Stimulated activated naive CD8-positive, alpha-beta T cell treated with anti-CD3 and anti-CD28 coated beads, Interleukin-15, Interleukin-2, amounts not matched to agents 100 U/mL and 50 U/mL, for 24 hours (primary cell): ENCODE measurements around the gene ZNF280C.
A peak's percentile ranks its signal among the peaks of the same experiment; 100 is the strongest.
"Not testable (repeated sequence)": the region's sequence is repeated elsewhere in the genome, so short reads cannot be mapped to it uniquely, and the experiment has no call there.

Experiments used
- ATAC-seq: fragments of 150-1000 bp; cut with Tn5 transposase; one replicate; pipeline ENCODE4 v1.10.0; 2021
- DNase-seq: peaks from one replicate; pipeline ENCODE4 v3.0.0; 2021

ZNF280C gene, protein sequence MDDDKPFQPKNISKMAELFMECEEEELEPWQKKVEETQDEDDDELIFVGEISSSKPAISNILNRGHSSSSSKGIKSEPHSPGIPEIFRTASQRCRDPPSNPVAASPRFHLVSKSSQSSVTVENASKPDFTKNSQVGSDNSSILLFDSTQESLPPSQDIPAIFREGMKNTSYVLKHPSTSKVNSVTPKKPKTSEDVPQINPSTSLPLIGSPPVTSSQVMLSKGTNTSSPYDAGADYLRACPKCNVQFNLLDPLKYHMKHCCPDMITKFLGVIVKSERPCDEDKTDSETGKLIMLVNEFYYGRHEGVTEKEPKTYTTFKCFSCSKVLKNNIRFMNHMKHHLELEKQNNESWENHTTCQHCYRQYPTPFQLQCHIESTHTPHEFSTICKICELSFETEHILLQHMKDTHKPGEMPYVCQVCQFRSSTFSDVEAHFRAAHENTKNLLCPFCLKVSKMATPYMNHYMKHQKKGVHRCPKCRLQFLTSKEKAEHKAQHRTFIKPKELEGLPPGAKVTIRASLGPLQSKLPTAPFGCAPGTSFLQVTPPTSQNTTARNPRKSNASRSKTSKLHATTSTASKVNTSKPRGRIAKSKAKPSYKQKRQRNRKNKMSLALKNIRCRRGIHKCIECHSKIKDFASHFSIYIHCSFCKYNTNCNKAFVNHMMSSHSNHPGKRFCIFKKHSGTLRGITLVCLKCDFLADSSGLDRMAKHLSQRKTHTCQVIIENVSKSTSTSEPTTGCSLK

DNA sequence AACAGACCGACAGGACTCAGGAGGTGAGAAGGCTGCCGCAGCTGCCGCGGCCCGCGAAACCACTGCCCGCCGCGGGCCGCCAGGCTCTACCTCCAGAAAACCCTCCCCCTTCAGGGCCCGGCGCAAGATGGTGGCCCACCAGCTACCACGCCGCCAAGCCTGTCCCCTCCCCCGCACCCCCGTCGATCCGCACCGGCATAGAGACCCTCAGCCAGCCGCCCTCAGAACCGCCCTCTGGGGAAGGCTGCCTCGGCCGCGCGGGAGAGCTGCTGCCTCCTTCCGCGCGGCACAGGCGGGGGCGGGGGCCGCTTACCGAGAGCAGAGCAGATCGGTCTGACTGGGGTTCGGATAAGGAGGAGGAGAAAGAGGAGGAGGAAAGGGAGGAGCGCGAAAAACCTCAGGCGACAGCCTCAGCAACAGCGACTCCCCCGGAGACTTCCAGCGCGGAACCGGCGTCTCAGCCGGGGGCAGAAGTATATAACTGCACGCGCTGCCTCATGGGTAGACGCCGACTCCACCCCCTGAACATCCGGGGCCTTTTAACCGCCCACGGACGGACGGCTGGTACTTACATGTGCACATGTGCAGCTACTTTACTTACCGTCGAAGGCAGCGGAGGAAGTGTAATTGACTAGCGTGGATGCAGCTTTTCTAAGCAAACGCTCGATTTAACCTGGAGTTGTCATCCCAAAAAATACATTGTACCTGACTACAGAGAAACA is at the start of gene ZNF280C:
ZNF280C (minus strand) TSS at position 451 of the 722 bp plus-strand sequence. CDS start 8,450 bp downstream, outside the sequence.
- ATAC-seq = peak; percentile 97
- DNase-seq = peak; percentile 88

DNA sequence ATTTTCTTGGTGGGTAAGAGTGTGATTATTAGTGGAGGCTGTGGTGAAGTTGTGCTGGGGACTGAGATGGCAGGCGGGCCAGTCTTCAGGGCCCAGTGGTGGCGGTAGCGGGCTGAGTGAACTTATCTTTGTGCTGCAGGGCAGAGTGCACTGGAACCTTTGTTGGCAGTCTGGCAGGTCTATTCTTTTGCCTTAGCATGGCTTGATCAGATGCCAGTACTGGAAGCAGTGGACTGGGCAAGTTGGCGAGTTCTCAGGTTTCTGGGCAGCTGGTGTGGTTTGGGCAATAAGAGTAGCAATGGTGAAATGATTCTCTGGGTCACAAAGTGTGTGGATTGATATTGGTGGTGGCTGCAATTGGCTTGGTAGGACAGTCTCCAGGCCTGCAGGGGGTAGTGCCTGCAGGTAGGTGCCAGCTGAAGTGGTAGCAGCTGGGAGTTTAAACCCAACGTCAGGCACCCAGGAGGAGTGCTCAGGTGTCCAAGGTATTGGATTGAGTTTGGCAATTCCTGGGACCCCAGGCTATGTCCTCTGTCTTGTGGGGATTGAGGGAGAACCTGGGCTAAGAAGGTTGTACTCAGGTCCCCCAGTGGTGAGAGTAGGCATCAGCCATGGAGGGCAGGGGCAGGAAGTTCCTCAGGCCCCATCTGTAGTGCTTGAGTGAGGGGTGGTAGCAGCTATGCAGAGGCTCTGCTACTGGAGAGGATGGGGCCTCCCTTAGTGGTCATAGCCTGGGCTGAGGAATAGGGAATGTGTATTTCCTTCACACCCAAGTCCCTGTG is 36.1 kb upstream of the ZNF280C start:
- no peak for ATAC-seq
- DNase-seq = no peak

DNA sequence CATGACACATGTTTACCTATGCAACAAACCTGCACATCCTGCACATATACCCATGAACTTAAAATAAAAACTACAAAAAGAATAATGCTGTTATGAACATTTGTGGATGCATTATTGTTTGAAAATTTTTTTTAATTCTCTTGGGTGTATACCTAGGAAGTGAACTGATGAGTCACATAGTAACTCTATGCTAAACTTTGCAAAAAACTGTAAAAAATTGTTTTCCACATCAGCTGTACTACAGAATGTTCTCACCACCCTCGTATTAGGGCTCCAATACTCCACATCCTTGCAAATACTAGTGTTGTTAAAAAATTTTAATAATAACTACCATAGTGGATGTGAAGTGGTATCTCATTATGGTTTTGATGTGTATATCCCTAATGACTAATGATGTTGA is 33.3 kb upstream of the ZNF280C start:
- ATAC-seq (no peak), DNase-seq (no peak)

DNA sequence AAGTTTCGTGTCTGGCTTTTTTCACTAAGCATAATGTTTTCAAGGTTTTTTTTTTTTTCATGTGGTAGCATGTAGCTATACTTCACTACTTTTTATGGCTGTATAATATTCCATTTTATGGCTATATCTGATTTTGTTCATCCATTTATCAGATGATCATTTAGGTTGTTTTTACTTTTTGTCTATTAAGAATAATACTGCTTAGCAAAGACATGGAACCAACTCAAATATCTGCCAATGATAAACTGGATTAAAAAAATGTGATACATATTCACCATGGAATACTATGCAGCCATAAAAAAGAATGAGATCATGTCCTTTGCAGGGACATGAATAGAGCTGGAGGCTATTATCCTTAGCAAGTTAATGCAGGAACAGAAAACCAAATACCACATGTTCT is 32.7 kb upstream of the ZNF280C start:
- no peak for DNase-seq
- ATAC-seq = no peak

DNA sequence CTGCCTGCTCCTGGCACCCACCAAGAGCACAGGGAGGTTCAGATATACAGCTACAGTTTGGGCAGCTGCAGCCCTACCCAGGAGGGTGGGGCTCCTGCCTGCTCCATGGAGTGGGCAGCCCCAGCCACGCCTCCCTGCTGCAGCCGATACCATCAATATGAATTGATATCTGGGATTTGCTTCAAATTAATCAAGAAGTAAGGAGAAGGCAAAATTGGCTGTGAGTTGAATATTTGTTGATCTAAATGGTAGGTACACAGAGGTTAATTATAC is 31.2 kb upstream of the ZNF280C start:
- no peak for DNase-seq
- no peak for ATAC-seq

DNA sequence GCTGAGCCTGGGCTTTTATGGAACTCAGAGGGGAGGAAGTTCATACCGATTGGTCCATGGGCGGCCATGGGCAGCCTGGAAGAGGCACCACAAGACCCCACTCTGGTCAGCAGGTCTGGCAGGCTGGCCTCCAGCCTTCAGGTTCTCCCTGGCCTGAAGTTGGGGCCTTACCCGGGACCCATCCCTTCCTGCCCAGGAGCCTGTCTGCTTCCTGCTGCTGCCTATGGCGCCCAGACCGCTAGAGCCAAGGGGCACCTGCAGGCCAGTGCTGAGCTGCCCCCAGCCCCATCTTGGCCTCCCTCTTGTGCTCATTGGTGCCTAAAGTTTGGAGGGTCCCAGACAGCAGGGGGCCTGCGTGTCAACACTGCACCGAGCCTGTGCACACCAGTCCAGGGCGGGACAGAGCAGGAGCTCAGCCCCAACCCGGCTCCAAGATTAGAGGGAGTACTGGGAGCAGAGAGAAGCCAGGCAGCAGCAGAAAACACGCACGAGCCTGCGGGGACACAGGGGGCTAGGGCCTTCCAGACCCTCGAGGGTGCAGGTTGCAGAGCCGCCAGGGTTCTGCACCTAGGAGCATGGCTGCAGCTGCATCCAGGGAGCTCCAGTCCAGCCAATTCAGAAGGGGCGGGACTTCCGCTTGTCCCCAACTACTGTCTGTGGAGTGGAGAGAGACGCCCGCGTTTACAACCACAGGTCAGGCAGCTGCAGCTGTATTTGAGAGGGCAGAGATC is 30.7 kb upstream of the ZNF280C start:
- ATAC-seq (no peak), DNase-seq (no peak)

DNA sequence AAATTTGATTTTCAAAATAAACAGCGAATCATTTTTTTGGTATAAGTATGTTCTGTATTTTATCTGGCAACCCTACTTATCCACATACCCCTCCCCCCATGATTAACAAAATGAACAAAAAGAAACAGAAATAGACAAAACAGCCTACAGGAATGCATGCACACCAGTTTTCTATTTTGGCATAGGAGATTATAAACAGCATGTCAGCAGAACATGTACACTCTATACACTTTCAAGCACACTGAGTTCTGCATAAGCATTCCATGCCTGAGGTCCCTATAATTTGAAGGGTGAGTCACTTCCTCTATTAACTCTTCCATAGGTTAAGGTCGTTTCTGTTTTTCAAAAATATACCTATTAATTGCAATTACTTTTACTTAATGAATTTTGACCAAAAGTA is 28.0 kb upstream of the ZNF280C start:
- DNase-seq (no peak), ATAC-seq (no peak)

DNA sequence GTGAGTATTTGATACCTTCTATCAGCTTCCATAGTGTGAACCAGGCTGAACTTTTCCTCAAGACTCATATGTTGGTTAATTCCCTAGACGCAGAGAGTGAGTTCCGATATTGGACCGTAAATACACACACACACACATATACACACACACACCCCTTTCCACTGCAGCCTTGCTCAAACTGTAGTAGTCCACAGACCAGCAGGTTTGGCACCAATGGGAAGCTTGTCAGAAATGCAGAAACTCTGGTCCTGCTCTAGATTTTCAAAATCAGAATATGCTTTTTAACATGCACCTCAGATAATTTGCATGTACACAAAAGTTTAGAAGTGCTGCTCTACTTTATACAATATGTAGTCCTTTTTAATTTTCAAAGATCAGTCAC is 27.6 kb upstream of the ZNF280C start:
- ATAC-seq = no peak
- DNase-seq = no peak

DNA sequence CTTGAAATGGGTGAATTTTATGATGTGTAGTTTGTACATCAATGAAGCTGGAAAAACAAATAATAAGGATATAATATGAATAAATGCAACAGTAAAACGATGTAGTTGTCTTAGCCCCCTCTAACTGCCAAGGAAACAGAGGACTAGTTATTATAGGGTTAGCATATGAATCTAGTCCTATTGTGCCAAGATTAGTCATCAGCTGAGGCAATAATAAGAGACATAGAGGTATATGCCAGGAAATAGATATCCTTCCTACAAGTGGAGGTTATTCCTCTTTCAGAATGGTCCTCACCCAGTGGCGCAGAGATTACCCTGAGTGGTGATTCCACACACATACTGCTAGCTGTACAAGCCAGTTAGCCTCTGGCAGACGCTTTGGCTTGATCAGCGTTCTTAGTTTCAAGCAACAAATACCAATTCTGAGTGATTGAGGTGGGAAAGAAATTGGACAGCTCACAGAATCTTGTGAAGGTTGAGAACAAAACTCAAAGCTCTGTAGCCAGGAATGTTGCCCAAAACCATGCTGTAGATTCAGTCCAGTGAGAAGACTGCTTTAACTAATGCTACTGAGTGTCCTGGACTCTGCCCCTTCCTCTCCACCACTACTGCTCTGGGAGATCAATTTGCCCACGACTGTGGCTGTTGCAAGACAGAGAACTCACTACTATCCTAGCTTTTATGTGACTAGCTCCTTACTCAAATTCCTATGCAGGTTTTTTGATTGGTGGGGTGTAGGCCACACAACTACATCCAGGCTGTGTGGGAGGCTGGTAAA is 27.0 kb upstream of the ZNF280C start:
- ATAC-seq (no peak), DNase-seq (no peak)

DNA sequence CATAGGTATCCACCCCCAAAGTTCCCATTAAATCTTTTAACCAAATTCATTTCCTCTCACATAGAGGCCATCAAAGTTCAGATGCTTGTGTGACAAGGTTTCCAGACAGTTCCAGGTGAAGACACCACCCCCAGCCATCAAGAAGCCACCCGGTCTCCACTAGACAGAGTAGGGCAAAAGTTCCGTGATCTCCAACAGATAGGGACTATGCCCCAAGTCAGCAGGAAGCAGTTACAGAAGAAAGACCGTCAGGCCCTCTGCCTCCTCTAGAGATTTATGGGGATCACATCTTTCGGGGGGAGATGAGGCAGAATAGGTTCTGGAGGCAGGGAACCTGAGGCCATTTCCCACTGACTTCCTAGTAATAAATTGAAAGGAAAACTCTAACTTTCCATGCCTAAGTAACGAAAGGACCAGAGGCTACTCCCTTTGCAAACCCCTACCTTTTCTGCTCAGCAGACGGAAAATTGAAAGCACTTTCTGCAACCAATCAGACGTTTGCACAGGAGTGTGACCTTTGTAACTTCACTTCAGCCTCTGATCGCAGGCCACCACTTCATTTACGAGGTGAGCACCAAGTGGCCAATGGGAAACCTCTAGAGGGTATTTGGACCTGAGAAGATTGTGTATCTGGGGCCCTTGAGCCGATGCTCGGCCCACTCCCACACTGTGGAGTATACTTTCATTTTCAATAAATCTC is 18.5 kb upstream of the ZNF280C start:
- ATAC-seq (no peak), DNase-seq (no peak)

DNA sequence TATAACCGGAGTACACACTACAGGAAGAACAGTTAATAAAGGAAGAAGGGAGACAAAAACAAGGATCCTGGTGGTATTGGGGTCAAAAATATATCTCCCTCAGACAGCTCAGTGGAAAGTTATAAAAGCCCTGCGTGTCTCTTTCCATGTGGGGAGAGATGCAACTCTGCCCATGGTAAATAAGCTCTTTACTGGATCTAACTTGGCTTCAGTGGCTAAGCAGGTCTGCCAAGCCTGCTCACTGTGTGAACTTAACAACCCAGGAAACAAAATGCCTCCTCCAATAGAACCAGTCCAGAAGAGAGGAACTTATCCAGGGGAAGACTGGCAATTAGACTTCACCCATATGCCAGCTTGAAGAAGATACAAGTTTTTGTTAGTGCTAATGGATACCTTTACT is 17.0 kb upstream of the ZNF280C start:
- ATAC-seq (no peak), DNase-seq (no peak)

DNA sequence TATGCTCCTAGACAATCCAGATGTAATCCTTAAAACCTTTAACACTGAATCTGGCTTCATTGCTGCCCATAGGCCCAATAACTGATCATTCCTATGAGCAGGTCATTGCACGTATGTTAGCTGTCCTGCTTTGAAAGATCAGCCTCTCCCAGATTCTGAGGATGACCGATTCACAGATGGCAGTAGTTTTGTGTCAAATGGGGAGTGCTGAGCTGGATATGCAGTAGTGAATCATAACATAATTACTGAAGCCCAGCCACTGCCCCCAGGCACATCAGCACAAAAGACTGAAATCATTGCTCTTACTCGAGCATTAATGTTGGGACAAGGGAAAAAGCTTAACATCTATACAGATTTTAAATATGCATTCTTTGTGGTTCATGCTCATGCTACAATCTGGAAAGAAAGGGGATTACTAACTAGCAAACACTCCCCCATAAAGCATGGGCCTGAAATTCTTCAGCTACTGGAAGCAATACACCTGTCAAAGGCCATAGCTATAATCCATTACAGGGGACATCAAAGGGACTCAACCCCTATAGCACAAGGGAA is 16.4 kb upstream of the ZNF280C start:
- DNase-seq (no peak), ATAC-seq (no peak)

DNA sequence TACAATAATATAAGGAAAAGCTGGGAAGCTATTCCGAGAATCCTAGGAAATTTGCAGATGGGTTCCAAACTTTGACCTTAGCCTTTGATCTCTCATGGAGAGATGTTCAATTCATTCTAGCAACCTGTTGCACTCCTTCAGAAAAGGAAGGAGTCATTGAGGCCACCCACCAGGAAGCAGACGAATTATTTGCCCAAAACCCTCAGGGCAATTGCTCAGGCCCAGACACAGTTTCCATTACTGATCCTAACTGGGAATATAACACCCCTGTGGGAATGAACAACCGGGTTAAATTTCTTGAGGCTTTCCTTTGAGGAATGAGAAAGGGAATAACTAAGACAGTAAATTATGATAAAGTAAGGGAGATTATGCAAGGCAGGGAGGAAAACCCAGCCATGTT is 13.5 kb upstream of the ZNF280C start:
- ATAC-seq = no peak

DNA sequence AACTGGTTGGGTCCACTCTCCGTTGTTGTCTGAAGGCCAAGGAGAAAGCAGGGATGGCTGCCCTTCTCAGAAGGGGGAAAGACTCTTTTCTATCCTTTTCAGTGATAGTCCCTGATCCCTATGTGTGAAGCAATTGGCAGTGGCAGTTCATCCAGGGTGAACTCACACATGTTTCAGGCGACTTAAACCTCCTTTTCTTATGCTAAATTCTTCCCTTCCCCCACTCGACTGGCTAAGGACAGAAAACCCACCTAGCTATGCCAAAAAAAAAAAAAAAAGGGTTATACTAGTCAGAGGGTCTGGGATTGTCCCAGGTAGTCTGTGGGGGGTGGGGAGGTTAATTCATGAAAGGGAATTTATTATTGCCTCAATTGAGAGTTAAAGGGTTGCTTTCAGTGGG is 12.2 kb upstream of the ZNF280C start:
- DNase-seq = no peak
- no peak for ATAC-seq

More for the DNA sequence above, 13.5 kb upstream of the ZNF280C start:
- DNase-seq = no peak

DNA sequence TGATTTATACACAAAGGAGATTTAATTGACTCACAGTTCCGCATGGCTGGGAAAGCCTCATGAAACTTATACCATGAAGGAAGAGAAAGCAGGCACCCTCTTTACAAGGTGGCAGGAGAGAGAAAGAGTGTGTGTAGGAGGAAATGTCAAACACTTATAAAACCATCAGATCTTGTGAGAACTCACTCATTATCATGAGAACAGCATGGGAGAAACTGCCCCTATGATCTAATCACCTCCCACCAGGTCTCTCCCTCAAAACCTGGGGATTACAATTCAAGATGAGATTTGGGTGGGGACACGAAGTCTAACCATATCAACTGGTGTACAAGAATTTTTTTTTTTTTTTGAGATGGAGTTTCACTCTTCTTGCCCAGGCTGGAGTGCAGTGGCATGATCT is 3.6 kb upstream of the ZNF280C start:
- not testable (repeated sequence) for ATAC-seq, DNase-seq

DNA sequence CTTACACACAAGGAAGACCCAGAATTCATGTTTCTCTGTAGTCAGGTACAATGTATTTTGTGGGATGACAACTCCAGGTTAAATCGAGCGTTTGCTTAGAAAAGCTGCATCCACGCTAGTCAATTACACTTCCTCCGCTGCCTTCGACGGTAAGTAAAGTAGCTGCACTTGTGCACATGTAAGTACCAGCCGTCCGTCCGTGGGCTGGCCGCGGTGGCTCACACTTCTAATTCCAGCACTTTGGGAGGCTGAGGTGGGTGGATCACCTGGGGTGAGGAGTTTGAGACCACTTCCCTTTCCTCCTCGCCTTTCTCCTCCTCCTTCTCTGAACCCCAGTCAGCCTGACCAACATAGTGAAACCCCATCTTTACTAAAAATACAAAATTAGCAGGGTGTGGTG is 692 bp upstream of the ZNF280C start:
- DNase-seq, ATAC-seq: not testable (repeated sequence)

DNA sequence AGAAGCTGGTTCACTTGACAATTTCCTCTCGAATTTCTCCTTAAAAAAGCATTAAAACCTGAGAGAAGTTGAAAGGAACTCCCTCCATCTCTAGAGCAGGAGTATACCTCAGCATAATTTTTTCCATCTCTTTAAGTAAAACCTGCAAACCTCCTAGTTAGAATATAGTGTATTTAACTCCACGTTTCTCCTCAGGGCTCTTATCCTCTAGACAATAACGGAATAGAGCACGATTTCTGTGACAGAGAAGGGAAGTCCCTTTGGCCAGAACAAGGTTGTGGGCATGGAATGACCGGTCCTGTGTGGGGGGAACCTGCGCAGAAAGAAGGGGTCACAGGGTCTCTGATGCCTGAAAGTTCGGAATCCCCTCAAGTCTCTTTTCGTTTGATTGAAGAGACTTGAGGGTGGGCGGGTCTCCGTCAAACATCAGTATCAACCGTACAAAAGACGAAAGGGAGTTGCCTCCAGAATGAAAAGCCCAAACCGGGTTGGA is 697 bp downstream of the ZNF280C start:
- ATAC-seq (peak; percentile 5), DNase-seq (no peak)

DNA sequence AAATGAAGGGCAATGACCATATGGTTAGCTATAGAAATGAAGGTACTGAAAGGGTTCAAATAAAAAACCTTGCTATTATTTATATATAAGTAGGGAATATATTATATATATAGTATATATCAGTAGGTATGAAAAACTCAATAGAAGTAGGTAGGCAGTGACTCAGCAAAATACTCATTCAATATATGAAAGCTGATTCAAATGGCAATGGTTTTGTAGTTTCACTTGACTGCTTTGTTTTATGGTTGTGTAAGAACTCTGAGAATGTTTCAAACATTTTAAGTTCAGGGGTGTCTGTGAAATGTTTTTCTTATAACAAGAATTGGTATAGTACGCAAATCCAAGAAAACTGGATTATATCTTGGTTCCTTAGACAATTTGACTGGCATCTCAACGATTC is 4.1 kb downstream of the ZNF280C start:
- DNase-seq = no peak
- ATAC-seq = no peak

DNA sequence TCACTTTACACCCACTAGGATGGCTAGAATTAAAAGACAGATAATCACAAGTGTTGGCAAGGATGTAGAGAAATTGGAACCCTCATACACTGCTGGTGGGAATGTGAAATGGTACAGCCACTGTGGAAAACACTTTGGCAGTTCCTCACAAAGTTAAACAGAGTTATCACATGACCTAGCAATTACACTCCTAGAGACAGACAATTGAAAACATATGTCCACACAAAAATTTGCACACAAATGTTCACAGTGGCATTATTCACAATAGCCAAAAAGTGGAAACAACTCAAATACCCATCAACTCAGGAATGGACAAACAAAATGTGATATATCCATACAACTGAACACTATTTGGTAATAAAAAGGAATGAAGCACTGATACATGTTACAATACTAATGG is 5.7 kb downstream of the ZNF280C start:
- DNase-seq (no peak), ATAC-seq (no peak)

DNA sequence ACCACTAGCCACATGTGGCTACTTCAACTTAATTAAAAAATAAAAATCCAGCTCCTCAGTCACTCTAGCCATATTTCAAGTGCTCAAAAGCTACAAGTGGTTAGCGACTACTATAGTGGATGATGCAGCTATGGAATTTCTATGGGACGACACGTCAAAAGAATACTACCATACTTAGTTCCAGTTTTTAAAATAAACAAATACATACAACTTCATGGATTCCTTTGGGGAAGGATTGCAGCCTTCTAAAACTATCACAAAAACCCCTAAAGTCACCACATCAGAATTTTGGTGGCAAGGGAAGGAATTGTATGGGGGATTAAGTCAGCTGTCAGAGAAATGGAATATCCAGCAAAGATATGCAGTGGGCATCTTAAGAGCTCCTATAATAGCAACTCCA is 6.5 kb downstream of the ZNF280C start:
- ATAC-seq = no peak
- DNase-seq = no peak
